ENCODE results near the gene LTK. TPM values are rescaled to one million over a fixed set of nuclear protein-coding genes. Genes with fewer than 3 reads are reported as not detected.

The LTK gene
- total RNA-seq, 3 donors from 2014 or later, result 5.5 to 23.3 (median 13.3) TPM

GRCh38 chr15:41512512-41512939, 1.1 kb downstream of the LTK start:
- peaks cover 36% of the 10 kb centered on the region for H3K4me1 ChIP-seq (ENCODE audit: low read depth)
- no peak overlapping the region for H3K4me3 ChIP-seq
- ATAC-seq (peak; percentile 7), DNase-seq (peak in 1 of 3 donors; percentile 52)
- no peak for TF ChIP-seq CTCF (IDR thresholded peaks at IDR 0.05)
- H3K9me3 ChIP-seq, result no peaks in the 10 kb centered on the region
- no peaks in the 10 kb centered on the region for H3K36me3 ChIP-seq (ENCODE audit: low read depth)
- intact Hi-C loops (cut with DNase I, micrococcal nuclease), result no loop called here

GRCh38 chr15:41511899-41512369, 1.7 kb downstream of the LTK start:
- peak; percentile 31 for ATAC-seq
- Histone ChIP-seq H3K9me3 (no peaks in the 10 kb centered on the region), H3K4me3 (no peak overlapping the region), H3K4me1 (ENCODE audit: low read depth) (peaks cover 36% of the 10 kb centered on the region), H3K36me3 (ENCODE audit: low read depth) (no peaks in the 10 kb centered on the region)
- intact Hi-C loops (cut with DNase I, micrococcal nuclease), result no loop called here
- no peak for TF ChIP-seq CTCF (IDR thresholded peaks at IDR 0.05)
- peak in 1 of 3 donors; percentile 64 for DNase-seq

- peak; percentile 66 for ATAC-seq
- Histone ChIP-seq H3K4me3 (no peak overlapping the region), H3K36me3 (ENCODE audit: low read depth) (no peaks in the 10 kb centered on the region), H3K4me1 (ENCODE audit: low read depth) (peaks cover 36% of the 10 kb centered on the region), H3K9me3 (no peaks in the 10 kb centered on the region)
- peak; percentile 60 to 79 (median 65) for DNase-seq
- intact Hi-C loops (cut with DNase I, micrococcal nuclease), result no loop called here
- TF ChIP-seq CTCF (IDR thresholded peaks at IDR 0.05), result no peak
These were observed 2.2 kb downstream of the LTK start for GRCh38 chr15:41511331-41511898.

GRCh38 chr15:41510728-41511127, 2.9 kb downstream of the LTK start:
- Histone ChIP-seq H3K36me3 (ENCODE audit: low read depth) (no peaks in the 10 kb centered on the region), H3K4me3 (no peak overlapping the region), H3K9me3 (no peaks in the 10 kb centered on the region), H3K4me1 (ENCODE audit: low read depth) (peaks cover 36% of the 10 kb centered on the region)
- intact Hi-C loops (cut with DNase I, micrococcal nuclease), result no loop called here
- TF ChIP-seq CTCF (IDR thresholded peaks at IDR 0.05), result no peak
- ATAC-seq (no peak), DNase-seq (no peak)

- intact Hi-C loops (cut with DNase I, micrococcal nuclease), result no loop called here
- DNase-seq (peak; percentile 66 to 88 (median 84)), ATAC-seq (peak; percentile 72)
- H3K36me3 ChIP-seq (ENCODE audit: low read depth), result no peaks in the 10 kb centered on the region
- H3K4me3 ChIP-seq, result no peak overlapping the region
- no peaks in the 10 kb centered on the region for H3K9me3 ChIP-seq
- peaks cover 23% of the 10 kb centered on the region for H3K4me1 ChIP-seq (ENCODE audit: low read depth)
- no peak for TF ChIP-seq CTCF (IDR thresholded peaks at IDR 0.05)
These were observed 5.8 kb downstream of the LTK start for GRCh38 chr15:41507820-41508290.

Measured in mucosa of descending colon (tissue), 3 donors.